ENCODE results near the gene PKIG. TPM values are rescaled to one million over a fixed set of nuclear protein-coding genes. Genes with fewer than 3 reads are reported as not detected.

PKIG gene
- total and polyA plus RNA-seq, 2 of the 8 experiments (the other 6 are each of a cell fraction or from before 2014, with no cell fraction given): 26.7 to 34.3 TPM

DNA sequence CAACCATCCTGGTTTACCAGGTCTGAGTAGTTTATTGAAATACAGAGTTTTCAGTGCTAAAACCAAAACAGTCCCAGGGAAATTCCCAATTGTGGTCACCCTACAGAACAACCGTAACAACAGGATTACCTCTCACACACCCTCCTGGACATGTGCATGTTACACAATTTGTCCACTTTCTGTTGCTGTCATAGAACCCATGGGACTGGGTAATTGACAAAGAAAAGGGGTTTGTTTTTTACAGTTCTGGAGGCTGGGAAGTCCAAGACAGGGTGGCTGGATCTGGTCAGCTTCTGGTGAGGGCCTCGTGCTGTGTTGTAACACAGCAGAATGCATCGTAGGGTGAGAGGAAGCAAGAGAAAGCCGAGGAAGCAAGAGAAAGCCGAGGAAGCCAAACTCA lies 78.2 kb downstream of the PKIG start:
- Histone ChIP-seq H2BK20ac (ENCODE audit: low read length) (no peak overlapping the region), H2BK15ac (ENCODE audit: low read length) (no peak overlapping the region), H3K79me2 (ENCODE audit: control insufficient read depth in 1 of 2, insufficient read depth in 2 of 2, low read length in 2 of 2) (no peaks in the 10 kb centered on the region), H2BK5ac (ENCODE audit: low read depth, low read length) (no peak overlapping the region), H2AFZ (ENCODE audit: low read length) (no peak overlapping the region), H3K14ac (ENCODE audit: insufficient read length) (no peak overlapping the region), H3K4me2 (ENCODE audit: insufficient read depth in 1 of 2, low read depth in 2 of 2, low read length in 2 of 2) (no peak overlapping the region), H4K91ac (replicated peaks; ENCODE audit: insufficient read length, low read length) (no peak overlapping the region), H3K4me3 (ENCODE audit: extremely low read depth in 1 of 4, insufficient read depth in 2 of 4, low read depth in 3 of 4, low read length in 4 of 4) (no peak overlapping the region), H2BK12ac (ENCODE audit: low read depth, low read length) (no peak overlapping the region), H3K79me1 (ENCODE audit: low read depth, low read length) (no peaks in the 10 kb centered on the region), H4K8ac (ENCODE audit: extremely low read depth, insufficient read depth, low read length) (no peak overlapping the region), H3K36me3 (ENCODE audit: control insufficient read depth in 2 of 4, insufficient read depth in 4 of 4, low read length in 3 of 4) (no peaks in the 10 kb centered on the region), H4K5ac (ENCODE audit: insufficient read length, low read depth, low read length) (no peak overlapping the region), H3K4me1 (replicated peaks in 1 of 4; ENCODE audit: control insufficient read depth in 3 of 4, insufficient read depth in 4 of 4, low read length in 3 of 4) (peaks cover 0 to 6% (median 4%) of the 10 kb centered on the region in 4 experiments; a peak in 6 of 7 replicates), H3K4ac (replicated peaks; ENCODE audit: insufficient read length, low read depth, low read length) (no peak overlapping the region), H3K56ac (replicated peaks; ENCODE audit: insufficient read length, low read depth, low read length) (no peak overlapping the region), H2BK120ac (replicated peaks; ENCODE audit: low read depth, low read length) (no peak overlapping the region), H3K23me2 (ENCODE audit: low read depth, low read length) (no peaks in the 10 kb centered on the region), H3K27ac (ENCODE audit: low read depth, low read length) (no peak overlapping the region), H3K18ac (ENCODE audit: extremely low read depth, low read length) (no peak overlapping the region), H3K9me3 (ENCODE audit: insufficient read depth in 2 of 2, low read depth in 1 of 2, low read length in 1 of 2) (no peaks in the 10 kb centered on the region; a peak in 2 of 4 replicates), H3K27me3 (replicated peaks in 1 of 4; ENCODE audit: control insufficient read depth in 3 of 4, extremely low read depth in 1 of 4, insufficient read depth in 3 of 4, low read length in 3 of 4) (no peaks in the 10 kb centered on the region; a peak in 1 of 7 replicates), H2AK5ac (ENCODE audit: low read depth, low read length) (0 out of 2 replicates have a peak overlapping the region, but pooled peaks have one; percentile 13), H3K23ac (ENCODE audit: insufficient read length) (no peak overlapping the region), H4K20me1 (replicated peaks in 1 of 2; ENCODE audit: control insufficient read depth in 1 of 2, insufficient read depth in 2 of 2, low read length in 2 of 2) (no peaks in the 10 kb centered on the region), H3K9ac (replicated peaks in 1 of 4; ENCODE audit: extremely low read depth in 1 of 4, low read depth in 3 of 4, low read length in 3 of 4) (no peak overlapping the region)
- DNase-seq (ENCODE audit: low read depth in 1 of 2, low spot score in 2 of 2) (no peak), FAIRE-seq (no peak)
- TF ChIP-seq TEAD4 (IDR thresholded peaks at IDR 0.05; ENCODE audit: low read depth, low read length) (no peak), GTF2F1 (IDR thresholded peaks at IDR 0.05; ENCODE audit: borderline replicate concordance, low read depth, low read length) (no peak), NANOG (IDR thresholded peaks at IDR 0.05; ENCODE audit: insufficient read depth, low read depth, low read length, poor library complexity, severe bottlenecking) (no peak), KDM1A (IDR thresholded peaks at IDR 0.05; ENCODE audit: borderline replicate concordance, low read length) (no peak), ZNF274 (IDR thresholded peaks at IDR 0.05; ENCODE audit: borderline replicate concordance, extremely low read depth, low read length) (no peak), NRF1 (IDR thresholded peaks at IDR 0.05; ENCODE audit: low read depth, low read length) (no peak), BRCA1 (IDR thresholded peaks at IDR 0.05; ENCODE audit: low read depth, low read length) (no peak), EP300 (IDR thresholded peaks at IDR 0.05; ENCODE audit: borderline replicate concordance in 1 of 2, low read depth in 2 of 2, low read length in 2 of 2) (no peak), RBBP5 (IDR thresholded peaks at IDR 0.05; ENCODE audit: borderline replicate concordance, low read depth, low read length) (no peak), BACH1 (IDR thresholded peaks at IDR 0.05; ENCODE audit: low read length) (no peak)
- TF ChIP-seq, protein P1, sequence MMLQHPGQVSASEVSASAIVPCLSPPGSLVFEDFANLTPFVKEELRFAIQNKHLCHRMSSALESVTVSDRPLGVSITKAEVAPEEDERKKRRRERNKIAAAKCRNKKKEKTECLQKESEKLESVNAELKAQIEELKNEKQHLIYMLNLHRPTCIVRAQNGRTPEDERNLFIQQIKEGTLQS (IDR thresholded peaks at IDR 0.05; ENCODE audit: insufficient read depth, low read depth, low read length): no peak
- POLR2A ChIA-PET (ENCODE audit: partially characterized antibody): interaction anchor here (0.9 kb wide), 1 partner anchor 16 kb away, joined by 3 read pairs; no protein-coding TSS in a partner anchor
- 92% methylated on average over 5 of the region's 5 CpGs; no CpG with 5 or more reads in 1 of the 2 experiments for WGBS, 2 experiments (ENCODE audit: extremely low coverage in 1 of 2, insufficient coverage in 1 of 2, insufficient read length in 1 of 2, insufficient replicate concordance in 2 of 2, low coverage in 1 of 2, low lambda C conversion rate in 2 of 2, missing lambda C conversion rate in 1 of 2)
- CTCF ChIA-PET (ENCODE audit: partially characterized antibody): no interaction called here
